Panc1 (cell line): ENCODE results near the gene KCNA4. TPM values are rescaled to one million over a fixed set of nuclear protein-coding genes. Genes with fewer than 3 reads are reported as not detected.

Experiments
- ATAC-seq: fragments of 200-7000 bp; cut with Tn5 transposase; 2 replicates; pipeline ENCODE4 v1.9.1; 2020; ENCODE audit warnings: mild to moderate bottlenecking, moderate library complexity
- BruUV-seq: library from RNA; stranded (reverse); fragments of 400-500 nt; replicated peaks from 2 replicates; lab custom pipeline; 2021; lab: Mats Ljungman, UMichigan
- CTCF ChIA-PET: fragments of 300-600 bp; sonication (Branson Sonifier 250); formaldehyde crosslinking; loops from one replicate; lab custom pipeline; 2022; ENCODE audit warnings: antibody characterized with exemption; lab: Charles Lee
- POLR2A ChIA-PET: fragments of 300-600 bp; sonication (Branson Sonifier 250); formaldehyde crosslinking; loops from one replicate; lab custom pipeline; 2022; ENCODE audit warnings: antibody characterized with exemption; lab: Charles Lee
- DNase-seq: peaks from one replicate; pipeline ENCODE4 v3.0.0-alpha.2; 2010; ENCODE audit warnings: low read depth, low spot score
- H3K27ac ChIP-seq: 2 replicates; pipeline ENCODE4 v1.5.1; 2011; ENCODE audit warnings: mild to moderate bottlenecking, low read length, inconsistent platforms
- H3K27me3 ChIP-seq: fragments of 200-500 bp; sonication (Bioruptor generic); 2 replicates; pipeline ENCODE4 v1.6.0; 2014; ENCODE audit warnings: low read length, inconsistent platforms; ENCODE audit not compliant: control insufficient read depth, insufficient read depth
- H3K36me3 ChIP-seq: fragments of 200-500 bp; sonication (Bioruptor generic); 2 replicates; pipeline ENCODE4 v1.5.1; 2014; ENCODE audit warnings: inconsistent platforms, mild to moderate bottlenecking, low read length, moderate library complexity; ENCODE audit not compliant: control insufficient read depth, insufficient read depth
- H3K4me1 ChIP-seq: 2 replicates; pipeline ENCODE4 v1.5.1; 2011; ENCODE audit warnings: inconsistent platforms, mild to moderate bottlenecking, low read length, moderate library complexity; ENCODE audit not compliant: control insufficient read depth, insufficient read depth
- H3K4me3 ChIP-seq, 2 experiments: 2 replicates each; pipeline ENCODE4 v1.5.1; 2011 to 2012; ENCODE audit warnings: low read depth in 2 of 2, low read length in 2 of 2, mild to moderate bottlenecking in 2 of 2, inconsistent platforms in 1 of 2, moderate library complexity in 1 of 2
- H3K9me3 ChIP-seq: fragments of 200-500 bp; sonication (Bioruptor generic); 2 replicates; pipeline ENCODE4 v1.5.1; 2014; ENCODE audit warnings: low read depth, mild to moderate bottlenecking, inconsistent platforms, low read length, moderate library complexity; ENCODE audit not compliant: control insufficient read depth, insufficient read depth
- POLR2AphosphoS5 ChIP-seq: IDR thresholded peaks from 2 replicates; pipeline ENCODE4 v1.6.1; 2012; ENCODE audit warnings: mild to moderate bottlenecking, low read depth, low read length, moderate library complexity
- SIN3A ChIP-seq: IDR thresholded peaks from 2 replicates; pipeline ENCODE4 v1.6.1; 2012; ENCODE audit warnings: low read depth, mild to moderate bottlenecking, low read length, moderate library complexity, borderline replicate concordance; ENCODE audit not compliant: insufficient read depth
- TCF7L2 ChIP-seq: IDR thresholded peaks from 2 replicates; pipeline ENCODE4 v1.6.1; 2011; ENCODE audit warnings: mild to moderate bottlenecking, low read depth, low read length, inconsistent platforms
- in situ Hi-C: cut with HindIII; loops from 2 replicates; pipeline ENCODE4 v1.10.0; 2016; ENCODE audit warnings: low sequenced_read_pairs, low pct_unique_long_range_greater_than_20kb
- intact Hi-C: fragments of 100-400 bp; cut with micrococcal nuclease; formaldehyde crosslinking; loops from one replicate; pipeline ENCODE4 v1.10.0; 2022; ENCODE audit not compliant: unreplicated experiment
- total RNA-seq: library from RNA; stranded (reverse); gene quantifications from one replicate; pipeline ENCODE4 v1.2.1, GENCODE V29; 2021; ENCODE audit not compliant: unreplicated experiment
- TF ChIP-seq, protein P1 (sequence below): fragments of 450-650 bp; IDR thresholded peaks from 2 replicates; pipeline ENCODE4 v1.5.1; 2017; ENCODE audit warnings: mild to moderate bottlenecking
- TF ChIP-seq, protein P2 (sequence below), 2 experiments: IDR thresholded peaks; 2 replicates each; pipeline ENCODE4 v1.6.1; 2011 to 2012; ENCODE audit warnings: low read depth in 2 of 2, control low read depth in 1 of 2, low read length in 1 of 2, mild to moderate bottlenecking in 1 of 2, moderate library complexity in 1 of 2; ENCODE audit not compliant: insufficient read depth in 1 of 2

KCNA4 gene
- total RNA-seq, 1 experiment from 2014 or later, result not detected

DNA sequence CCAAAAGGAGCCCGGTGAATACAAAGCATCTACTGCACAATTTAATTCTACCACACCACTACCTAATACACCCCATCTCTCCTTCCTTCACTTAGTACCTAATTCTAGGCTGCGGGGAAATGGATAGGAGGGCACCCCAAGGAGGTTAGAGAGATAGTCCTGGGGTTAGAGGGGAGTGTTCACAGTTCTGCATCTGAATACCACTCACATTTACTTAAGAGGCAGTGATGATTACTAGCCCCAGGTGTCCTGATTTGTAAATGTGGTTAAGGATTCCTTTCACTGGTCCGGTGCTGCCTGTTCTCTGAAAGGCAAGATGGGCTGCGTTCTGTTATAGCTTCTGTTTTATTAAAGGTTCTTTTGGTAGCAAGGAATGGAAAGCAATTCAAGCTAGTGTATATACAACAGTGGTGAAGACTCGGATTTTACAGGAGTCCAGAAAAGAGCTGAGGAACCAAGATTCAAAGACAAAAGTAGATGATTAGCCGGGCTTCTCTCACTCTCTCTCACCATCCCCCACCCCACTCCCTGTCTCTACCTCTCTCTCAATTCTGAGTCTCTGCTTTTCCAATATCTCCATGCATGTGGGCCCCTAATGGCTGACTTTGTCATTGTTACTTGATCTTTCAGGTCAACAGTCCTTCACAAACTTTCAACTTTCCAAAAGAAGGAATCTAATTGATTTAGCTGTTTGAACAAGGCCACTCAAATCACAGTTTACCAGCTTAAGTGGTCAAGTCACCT, 8.7 kb upstream of the KCNA4 start:
- no peaks in the 10 kb centered on the region for H3K36me3 ChIP-seq
- H3K27ac ChIP-seq, result no peak overlapping the region
- ATAC-seq (no peak), DNase-seq (no peak)
- no peaks in the 10 kb centered on the region for H3K27me3 ChIP-seq
- intact Hi-C loops (no loop called here), in situ Hi-C loops (no loop called here)
- no TSS peak for BruUV-seq
- ChIA-PET POLR2A (no interaction called here), CTCF (no interaction called here)
- no peaks in the 10 kb centered on the region for H3K4me1 ChIP-seq
- H3K9me3 ChIP-seq, result no peaks in the 10 kb centered on the region
- no peak for TF ChIP-seq SIN3A
- TF ChIP-seq, protein P1, sequence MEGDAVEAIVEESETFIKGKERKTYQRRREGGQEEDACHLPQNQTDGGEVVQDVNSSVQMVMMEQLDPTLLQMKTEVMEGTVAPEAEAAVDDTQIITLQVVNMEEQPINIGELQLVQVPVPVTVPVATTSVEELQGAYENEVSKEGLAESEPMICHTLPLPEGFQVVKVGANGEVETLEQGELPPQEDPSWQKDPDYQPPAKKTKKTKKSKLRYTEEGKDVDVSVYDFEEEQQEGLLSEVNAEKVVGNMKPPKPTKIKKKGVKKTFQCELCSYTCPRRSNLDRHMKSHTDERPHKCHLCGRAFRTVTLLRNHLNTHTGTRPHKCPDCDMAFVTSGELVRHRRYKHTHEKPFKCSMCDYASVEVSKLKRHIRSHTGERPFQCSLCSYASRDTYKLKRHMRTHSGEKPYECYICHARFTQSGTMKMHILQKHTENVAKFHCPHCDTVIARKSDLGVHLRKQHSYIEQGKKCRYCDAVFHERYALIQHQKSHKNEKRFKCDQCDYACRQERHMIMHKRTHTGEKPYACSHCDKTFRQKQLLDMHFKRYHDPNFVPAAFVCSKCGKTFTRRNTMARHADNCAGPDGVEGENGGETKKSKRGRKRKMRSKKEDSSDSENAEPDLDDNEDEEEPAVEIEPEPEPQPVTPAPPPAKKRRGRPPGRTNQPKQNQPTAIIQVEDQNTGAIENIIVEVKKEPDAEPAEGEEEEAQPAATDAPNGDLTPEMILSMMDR, result no peak
- no peak for TF ChIP-seq TCF7L2
- no peak overlapping the region for H3K4me3 ChIP-seq

DNA sequence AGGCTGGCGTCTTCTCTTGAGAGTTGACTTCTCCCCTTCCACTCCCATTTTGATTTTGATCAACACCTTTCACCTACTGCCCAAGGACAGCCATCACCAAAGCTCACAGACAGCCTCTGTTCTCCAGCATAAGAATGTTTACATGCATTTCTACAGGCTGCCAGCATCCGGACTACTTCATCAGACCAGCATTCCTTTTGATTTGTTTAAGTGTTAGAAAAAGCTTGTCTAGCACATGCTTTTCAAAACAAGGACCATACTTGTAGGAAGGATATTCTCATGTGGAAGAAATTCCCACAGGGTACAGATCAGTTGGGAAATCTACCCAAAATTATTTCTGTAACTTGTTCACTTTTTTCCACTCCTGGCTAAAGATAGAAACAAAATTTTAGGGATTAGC, 6.2 kb upstream of the KCNA4 start:
- Histone ChIP-seq H3K4me1 (no peaks in the 10 kb centered on the region), H3K27me3 (no peaks in the 10 kb centered on the region), H3K4me3 (no peak overlapping the region), H3K36me3 (no peaks in the 10 kb centered on the region), H3K27ac (no peak overlapping the region), H3K9me3 (no peaks in the 10 kb centered on the region)
- no peak for ATAC-seq
- ChIA-PET POLR2A (no interaction called here), CTCF (no interaction called here)
- no peak for DNase-seq
- TF ChIP-seq POLR2AphosphoS5 (no peak), TCF7L2 (no peak)
- TF ChIP-seq, protein P2, sequence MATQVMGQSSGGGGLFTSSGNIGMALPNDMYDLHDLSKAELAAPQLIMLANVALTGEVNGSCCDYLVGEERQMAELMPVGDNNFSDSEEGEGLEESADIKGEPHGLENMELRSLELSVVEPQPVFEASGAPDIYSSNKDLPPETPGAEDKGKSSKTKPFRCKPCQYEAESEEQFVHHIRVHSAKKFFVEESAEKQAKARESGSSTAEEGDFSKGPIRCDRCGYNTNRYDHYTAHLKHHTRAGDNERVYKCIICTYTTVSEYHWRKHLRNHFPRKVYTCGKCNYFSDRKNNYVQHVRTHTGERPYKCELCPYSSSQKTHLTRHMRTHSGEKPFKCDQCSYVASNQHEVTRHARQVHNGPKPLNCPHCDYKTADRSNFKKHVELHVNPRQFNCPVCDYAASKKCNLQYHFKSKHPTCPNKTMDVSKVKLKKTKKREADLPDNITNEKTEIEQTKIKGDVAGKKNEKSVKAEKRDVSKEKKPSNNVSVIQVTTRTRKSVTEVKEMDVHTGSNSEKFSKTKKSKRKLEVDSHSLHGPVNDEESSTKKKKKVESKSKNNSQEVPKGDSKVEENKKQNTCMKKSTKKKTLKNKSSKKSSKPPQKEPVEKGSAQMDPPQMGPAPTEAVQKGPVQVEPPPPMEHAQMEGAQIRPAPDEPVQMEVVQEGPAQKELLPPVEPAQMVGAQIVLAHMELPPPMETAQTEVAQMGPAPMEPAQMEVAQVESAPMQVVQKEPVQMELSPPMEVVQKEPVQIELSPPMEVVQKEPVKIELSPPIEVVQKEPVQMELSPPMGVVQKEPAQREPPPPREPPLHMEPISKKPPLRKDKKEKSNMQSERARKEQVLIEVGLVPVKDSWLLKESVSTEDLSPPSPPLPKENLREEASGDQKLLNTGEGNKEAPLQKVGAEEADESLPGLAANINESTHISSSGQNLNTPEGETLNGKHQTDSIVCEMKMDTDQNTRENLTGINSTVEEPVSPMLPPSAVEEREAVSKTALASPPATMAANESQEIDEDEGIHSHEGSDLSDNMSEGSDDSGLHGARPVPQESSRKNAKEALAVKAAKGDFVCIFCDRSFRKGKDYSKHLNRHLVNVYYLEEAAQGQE (IDR thresholded peaks at IDR 0.05; ENCODE audit: insufficient read depth in 1 of 2, low read depth in 2 of 2, low read length in 1 of 2), result no peak
- TF ChIP-seq, protein P1, result no peak
- intact Hi-C loops, result no loop called here
- BruUV-seq, result no TSS peak
- in situ Hi-C loops, result no loop called here
